Activated CD8-positive, alpha-beta memory T cell treated with anti-CD3 and anti-CD28 coated beads, Interleukin-2, amount 50 U/mL, for 1 hour (primary cell): ENCODE measurements around the gene POU2F3.

Experiments used
- DNase-seq: peaks from one replicate; pipeline ENCODE4 v3.0.0-alpha.2; 2020; ENCODE audit errors: extremely low read depth

The POU2F3 gene

DNA sequence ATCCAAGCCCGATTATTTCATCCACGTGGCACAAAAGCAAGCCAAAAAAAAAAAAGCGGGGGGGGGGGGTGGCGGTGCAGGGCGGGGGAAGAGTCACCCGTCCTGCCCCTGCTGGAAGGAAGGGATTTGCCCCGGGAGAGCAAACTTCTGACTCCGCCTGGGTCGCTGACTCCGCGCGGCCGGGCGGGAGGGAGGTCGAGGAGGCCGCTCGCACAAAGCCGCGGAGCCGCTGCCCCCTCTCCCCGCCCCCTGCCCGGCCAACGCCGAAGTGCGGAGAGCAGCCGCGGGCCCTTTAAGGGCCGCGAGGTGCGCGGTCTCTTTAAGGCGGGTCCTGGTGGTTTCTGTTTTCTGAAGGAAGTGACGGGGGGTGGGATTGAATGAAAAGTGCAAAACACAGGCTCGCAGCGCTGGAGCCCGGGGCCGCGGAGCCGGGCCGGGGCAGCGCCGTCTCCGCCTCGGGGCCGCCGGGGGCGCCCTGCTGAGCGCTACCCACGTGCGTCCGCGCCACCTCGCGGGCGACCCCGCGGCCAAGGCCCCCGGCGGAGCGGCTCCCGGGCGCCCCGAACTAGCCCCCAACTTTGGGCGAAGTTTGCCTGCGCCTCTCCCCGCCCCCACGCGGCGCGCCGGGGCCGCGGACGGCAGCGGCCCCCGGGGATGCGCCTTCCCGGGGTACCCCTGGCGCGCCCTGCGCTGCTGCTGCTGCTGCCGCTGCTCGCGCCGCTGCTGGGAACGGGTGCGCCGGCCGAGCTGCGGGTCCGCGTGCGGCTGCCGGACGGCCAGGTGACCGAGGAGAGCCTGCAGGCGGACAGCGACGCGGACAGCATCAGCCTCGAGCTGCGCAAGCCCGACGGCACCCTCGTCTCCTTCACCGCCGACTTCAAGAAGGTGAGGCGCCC, 29.1 kb upstream of the POU2F3 start, which contains the start of gene OAF:
TSS of gene OAF (plus strand) at position 407 of the 896 bp plus-strand sequence. CDS start at position 655, 248 bp downstream.
- no peak for DNase-seq

DNA sequence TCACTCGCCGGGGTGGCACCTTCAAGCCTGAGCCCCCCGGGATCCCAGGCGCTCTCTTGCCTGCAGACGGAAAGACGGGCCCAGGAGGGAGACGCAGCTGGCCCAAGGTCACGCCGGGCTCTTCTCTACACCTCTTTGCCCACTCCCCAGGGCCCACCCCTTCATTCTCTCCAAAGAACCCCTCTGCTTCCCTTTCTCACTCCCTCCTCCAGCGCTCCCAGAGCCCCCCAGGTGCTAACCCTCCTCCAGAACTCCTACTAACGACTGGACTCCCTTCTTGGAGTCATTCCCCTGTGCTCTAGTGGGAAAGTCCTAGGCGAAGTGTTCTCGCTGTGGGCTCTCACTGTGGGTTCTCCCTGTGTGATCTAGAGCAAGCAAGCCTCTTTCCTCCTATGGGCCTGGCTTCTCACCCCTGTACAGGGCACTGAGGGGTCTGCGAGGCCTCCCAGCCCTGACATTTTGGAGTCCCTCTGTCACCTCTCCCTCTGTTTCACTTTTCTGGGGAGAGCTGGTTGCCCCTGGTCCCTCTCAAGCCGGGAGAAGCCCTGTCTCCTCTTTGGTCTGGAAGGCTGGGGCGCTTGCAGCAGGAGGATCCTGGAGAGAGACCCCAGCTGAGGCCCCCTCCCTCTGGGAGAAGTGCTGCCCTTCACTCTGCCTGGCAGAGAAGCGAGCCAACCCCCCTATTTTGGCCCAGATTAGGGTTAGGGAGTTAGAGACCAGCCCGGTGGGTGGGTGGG, 28.2 kb upstream of the POU2F3 start:
- DNase-seq, result no peak

DNA sequence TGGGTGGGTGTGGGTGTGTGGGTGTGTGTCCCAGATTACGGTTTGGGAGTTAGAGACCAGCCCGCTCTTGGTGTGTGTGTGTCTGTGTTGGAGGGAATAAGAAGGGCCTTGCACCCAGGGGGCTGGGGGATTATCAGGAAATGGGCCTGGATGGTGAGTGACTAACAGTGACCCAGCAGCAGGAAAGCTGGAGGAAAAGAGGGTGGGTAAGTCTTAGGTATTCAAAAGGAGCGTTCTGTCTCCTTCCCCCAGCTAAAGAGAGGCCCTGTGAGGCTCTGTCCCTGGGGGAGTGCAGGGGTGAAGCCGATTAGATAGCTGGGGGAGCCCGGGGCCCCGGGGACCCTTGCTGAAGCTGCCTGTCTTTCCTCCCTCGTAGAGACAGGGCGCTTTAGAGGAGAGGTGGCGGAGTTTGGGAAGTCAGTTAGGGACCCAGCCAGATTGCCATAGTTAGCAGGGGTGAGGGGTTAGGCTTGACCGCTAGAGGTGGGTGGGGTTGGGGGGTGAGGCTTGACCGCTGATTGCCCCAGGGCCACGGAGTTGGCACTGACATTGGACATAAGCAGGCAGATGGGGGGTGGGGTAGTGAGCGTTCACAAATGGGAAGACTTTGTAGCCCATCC, 27.6 kb upstream of the POU2F3 start:
- DNase-seq, result no peak

DNA sequence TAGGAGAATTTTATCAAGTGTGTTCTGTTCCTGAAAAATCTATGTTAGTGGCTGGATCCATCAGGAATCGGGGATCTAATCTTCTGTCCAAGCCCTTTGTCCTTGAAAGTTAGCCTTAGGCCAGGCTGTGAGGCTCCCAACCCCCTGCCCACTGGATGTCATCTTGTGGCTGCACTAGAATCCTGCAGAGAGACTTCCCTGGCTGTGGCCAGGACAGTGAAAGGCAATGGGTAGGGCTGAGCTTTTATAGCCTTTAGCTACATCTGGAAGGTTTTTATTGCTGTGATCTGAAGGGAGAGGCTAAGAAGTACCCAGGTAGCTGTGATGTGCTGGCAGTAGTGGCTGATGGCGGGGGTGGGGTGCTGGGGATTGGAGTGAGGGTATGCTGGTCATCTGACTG, 27.0 kb upstream of the POU2F3 start:
- no peak for DNase-seq

DNA sequence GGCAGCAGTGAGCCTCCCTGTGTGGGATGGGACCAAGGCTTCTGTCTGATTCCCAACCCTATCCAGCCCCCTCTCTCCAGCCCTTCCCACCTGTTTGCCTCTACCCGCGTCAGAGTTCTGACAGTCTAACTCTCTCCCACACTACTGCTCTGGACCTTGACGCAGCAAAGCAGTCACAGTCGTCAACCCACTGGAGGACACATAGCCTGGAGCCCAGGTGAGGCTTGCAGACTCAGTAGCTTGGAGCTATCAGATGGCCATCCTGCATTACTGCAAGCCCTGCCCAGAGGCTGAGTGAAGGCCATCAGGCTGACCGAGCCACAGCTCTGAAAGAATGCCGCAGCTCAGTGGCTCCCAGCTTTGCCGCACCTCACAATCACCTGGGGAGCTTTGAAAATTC, 25.4 kb upstream of the POU2F3 start:
- DNase-seq, result no peak

DNA sequence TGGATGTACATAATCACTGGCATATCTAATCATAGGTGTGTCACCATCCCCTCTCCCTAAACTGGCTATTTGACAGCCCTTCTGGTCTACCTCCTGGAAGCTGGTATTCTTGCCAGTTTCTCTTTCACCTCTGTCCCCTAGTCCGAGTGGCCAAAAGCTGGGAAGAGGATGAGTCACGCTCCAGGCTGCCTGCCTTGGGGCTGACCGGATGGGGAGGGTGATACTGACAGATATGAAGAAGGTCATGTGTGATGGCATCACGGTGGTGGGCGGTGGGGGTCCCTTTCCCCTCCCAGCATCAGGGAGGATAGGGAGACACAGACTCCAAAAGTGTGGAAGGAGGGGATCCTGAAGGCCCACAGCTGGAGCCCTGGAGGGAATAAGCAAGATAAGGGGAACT, 24.3 kb upstream of the POU2F3 start:
- no peak for DNase-seq

DNA sequence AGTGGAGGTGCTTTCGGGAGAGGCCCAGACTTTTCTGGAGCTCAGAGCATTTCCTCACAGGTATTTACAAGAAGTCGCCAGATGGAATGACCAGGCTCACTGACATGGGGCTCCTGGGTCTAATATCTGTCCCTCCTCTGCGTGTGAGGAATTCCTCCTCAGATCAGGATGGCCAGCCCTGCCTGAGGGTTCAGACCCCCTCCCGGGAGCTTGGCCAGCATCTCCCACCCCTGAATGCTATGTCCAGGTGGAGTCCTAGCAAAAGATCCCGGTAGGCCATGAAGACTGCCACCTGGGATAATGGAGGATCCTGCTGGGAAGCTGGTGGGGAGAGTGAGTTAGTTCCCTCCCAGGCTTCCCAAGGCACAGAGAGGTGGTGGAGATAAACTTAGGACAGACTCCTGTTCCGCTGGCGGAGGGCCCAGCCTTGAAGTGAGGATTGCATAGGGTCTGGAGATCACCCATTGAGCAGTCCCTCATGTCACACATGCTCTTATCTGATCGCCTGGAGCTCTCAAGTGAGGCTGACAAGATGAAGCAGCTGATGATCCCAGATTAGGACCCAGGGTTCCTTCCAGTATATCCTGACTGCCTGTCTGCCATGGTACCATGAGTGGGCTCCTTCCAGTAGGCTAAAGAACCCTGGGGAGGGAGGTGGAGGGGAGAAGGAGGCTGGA, 23.4 kb upstream of the POU2F3 start:
- DNase-seq, result no peak

DNA sequence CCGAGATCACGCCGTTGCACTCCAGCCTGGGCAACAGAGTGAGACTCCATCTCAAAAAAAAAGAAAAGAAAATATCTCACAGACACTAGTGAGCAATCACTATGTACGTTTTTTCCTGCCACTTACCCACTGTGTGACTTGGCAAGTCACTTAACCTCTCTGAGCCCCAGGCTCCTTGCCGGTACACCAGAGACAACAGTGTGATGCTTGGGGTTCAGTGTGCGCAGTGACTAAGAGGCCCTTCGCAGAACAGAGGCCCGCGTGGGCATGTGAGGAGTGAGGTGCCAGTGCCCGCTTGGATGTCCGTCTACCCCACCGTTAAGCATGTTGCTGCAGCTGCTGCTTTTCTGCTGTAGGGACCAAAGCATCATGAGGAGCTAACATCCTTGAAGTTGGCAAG, 22.4 kb upstream of the POU2F3 start:
- no peak for DNase-seq

DNA sequence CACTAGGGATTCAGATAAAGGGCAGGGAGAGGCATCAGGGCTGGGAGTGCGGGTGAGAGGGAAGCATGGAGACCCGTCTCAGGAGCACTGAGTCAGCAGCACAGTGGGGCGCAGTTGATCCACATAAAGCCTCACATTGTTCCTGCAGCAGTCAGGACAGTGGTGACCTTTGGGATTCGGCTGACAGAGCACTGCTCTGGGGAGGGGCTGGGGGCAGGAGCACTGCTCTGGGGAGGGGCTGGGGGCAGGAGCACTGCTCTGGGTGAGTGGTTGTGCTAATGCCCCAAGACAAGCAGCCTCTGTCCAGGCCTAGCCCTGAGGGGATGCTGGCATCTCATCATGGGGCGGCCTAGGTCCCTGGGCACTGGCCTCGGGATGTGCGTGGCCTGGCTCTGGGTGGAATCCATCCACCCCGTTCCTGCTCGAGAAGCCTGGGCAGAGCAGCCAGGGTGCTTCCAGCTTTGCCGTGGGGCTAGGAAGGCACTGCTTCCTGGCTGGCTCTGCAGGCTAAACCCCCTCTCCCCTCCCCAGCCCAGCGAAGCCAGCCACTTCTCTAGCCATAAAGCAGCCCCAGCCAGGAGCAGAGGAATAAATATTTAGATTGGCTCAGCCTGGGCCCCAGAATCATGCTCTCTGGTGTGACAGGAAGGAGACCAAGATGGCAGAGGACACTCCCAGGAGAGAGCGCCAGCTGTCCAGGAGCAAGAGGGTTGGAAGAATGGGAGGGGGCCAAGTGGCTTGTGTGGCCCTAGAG, 21.8 kb upstream of the POU2F3 start:
- DNase-seq, result no peak

DNA sequence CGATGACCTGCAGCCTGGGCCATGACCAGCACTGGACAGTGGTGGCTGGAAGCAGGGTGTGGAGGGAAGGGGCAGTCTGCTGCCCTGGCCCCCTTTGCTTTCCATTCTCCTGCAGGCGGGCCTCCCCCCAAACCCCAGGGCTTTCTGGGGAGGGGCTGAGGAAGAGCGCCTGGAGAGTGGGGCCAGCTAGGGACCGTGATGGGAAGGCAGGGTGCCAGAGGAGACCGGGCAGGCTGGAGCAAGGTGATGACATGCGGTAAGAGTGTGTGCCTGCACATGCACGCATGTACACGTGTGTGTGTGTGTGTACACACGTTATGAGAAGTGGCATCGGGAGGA, 21.3 kb upstream of the POU2F3 start:
- no peak for DNase-seq

DNA sequence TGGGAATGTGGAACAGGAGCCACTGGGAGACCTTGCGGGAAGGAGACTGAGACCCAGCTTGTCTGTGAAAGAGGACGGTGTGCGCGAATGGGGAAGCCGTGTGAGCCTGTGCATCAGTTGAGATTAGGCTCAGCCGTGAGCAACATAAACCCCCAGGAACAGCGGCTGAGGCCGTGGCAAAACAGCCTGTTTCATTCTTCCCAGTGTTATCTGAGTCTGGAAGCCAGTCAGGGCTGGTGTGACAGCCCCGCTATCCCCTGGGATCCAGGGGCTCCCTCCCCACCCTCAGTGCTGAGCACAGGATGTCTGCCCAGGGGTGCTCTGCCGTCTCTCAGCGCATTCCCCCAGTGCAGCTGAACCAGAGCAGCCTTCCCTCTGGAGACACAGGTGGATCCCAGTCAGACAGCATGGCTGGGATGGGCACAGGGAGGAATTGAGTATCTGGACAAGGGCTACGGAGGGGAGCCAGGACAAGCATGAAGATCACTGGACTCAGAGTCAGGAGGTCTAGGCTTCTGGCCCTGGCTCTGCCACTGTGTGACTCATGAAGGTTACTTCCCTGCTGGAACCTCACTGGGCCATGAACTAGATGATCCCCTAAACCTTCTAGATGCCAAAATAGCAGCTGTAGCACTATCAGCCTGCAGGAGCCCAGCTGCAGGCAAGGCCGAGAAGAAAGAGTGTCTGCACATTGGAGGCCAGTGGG, 20.6 kb upstream of the POU2F3 start:
- DNase-seq, result no peak

DNA sequence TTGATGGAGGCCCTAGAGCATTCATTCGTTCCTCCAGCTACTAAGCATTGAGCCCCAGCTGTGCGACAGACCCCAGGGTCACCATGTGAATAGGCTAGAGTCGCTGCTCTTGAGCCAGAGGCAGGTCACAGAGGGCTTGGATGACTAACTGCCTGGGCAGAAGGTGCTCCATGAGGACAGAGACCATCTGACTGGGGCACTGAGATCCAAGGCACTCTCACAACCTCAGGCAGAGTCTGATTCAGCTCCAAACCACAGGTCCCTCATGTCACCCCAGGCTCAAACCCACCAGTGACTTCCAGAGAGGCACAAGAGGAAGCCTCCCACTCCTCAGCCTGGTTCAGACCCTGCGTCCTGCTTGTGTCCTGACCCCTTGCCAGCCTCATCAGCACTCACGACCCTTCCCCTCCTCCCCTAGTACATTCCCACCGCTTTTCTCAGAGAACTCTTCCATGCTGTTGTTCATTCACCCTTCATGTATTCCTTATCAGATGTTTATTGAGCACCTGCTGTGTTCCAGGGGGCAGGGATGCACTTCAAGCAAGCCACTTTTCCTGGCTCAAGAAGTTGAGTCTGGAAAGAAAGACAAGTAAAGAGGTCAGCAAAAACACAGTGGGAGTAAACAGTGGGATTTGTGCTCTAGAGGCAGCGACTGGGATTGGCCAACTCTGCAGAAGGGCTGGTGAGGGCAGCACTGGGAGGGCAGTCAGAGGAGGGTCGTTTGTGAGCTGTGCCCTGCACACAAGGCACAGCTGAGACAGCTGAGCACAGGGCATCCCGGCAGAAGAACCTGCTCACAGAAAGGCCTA, 19.8 kb upstream of the POU2F3 start:
- no peak for DNase-seq

DNA sequence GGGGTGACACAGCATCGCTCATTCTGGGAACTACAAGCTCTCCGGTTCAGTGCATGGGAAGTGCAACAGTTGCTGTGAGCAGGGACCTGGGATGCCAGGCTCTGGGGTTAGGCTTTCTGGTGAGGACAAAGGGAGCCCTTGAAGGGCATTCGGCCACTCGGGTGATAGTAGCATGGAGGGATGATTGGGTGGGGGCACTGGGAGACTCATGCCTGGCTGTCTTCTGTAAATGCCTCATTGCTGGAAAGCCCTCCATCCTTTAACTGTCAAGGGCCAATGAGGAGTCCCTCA, 19.2 kb upstream of the POU2F3 start:
- no peak for DNase-seq

DNA sequence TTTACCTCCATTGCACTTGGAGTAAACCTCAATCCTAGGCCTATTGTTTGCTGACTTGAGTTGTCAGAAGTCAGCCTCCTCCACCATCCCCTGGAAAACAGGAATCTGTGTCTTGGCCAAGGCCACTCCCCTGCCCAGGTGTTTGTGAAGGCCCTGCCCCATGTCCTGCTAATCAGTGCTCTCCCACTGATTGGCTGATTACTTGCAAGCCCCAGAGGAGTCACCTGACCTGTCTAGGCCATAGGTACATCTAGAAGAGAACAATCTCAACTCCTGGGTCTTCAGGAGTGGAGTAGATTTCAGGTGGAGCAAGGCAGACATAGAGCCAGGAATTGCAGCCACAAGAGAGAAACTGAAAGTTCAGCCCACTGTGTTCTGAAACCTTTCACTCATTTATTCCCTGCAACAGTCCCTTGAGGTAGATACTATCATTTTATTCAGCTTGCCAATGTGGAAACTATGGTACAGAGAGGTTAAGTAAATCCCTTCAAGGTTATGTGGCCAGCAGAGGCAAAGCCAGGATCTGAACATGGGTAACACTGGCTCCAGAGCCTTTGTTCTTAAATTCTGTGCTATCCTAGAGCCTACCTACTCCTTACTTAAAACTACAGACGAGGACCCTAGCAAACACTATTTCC, 18.7 kb upstream of the POU2F3 start:
- DNase-seq, result no peak

DNA sequence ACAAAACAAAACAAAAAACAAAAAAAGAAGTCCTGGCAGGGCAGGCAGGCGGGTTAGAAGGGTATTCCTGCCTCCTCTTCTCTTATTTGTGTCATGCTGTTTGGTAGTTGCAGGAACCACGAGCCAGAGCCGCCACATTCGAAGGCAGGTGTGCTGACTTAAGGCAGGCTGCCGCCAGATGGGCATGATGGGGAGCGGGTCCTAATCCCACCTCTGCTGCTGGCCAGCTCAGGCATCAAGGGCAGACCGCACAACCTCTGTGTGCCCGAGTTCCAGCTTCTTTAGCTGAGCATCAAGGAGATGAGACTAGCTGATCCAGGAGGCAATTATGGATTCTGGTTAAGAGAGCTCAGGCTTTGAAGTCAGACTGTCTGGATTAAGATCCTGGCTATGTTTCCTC, 17.0 kb upstream of the POU2F3 start:
- DNase-seq, result no peak

DNA sequence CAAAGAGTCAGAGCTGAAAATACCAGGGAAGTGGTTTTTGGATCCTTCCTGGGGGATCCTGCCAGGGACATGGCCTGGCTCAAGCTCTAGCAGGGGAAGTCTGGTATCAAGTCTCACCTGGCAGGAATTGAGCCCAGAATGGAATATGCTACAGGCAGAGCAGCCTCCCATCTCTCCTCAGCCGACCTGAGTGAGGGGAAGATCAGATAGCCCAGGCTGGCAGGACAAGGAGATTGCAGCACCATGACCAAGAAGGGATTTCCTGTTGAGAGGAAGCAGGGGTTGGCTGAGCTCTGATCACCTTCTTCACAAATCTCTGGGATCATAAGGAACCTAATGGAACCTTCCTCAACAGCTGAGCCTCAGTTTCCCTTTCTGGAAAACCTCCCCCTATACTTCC, 16.1 kb upstream of the POU2F3 start:
- no peak for DNase-seq

DNA sequence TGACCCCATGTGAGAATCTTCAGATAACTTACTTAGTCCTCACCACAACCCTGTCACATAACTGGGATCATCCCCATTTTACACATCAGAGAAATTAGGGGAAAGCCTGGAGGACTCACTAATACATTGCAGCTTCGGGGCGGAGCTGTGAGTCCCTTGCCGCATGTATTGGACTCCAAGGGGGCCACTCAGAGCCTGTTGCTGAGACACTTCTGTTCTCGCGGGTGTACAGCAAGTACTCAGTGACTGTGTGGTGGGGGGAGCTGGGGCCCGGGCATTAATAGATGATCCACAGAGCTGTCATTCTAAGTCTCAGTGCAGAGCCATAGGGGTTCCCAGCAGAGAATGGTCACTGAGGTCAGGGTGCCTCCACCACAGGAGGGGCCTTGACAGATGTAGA, 15.6 kb upstream of the POU2F3 start:
- DNase-seq, result no peak

DNA sequence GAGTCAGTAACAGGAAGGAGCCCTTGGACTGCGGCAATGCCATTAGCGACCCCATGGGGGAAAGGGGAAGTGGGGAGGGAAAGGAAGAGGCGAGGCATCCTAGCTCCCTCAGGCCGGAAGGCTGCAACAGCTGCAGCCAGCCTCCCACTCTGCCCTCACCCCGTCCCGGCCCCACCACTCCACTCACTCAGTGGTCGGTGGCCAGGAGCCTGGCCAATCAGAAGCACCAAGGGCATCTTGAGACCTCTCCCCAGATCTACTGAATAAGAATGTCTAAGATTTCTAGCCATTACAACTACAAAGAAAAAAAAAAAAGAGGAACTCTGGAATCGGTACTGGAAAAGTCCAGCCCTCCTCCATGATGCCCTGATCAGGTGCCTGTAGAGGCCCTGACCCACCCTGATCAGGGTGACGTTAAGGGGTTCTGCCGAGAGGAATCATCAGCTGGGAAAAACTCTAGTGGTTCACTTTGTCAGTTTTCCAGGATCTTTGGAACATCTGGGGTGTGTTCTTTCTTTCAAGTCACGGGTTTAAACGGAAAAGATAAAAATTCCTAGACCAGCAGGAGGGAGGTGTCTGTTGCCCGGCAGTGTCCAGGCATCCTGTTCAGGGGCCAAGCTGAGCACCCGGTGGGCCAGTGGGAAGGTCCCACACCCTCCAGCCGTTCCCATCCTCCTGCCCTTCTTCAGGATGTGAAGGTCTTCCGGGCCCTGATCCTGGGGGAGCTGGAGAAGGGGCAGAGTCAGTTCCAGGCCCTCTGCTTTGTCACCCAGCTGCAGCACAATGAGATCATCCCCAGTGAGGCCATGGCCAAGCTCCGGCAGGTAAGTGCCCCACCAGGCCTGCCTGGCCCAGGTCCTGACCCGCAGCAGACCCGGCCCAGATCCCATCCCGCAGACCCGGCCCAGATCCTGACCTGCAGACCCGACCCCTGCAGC, 14.7 kb upstream of the POU2F3 start:
- DNase-seq, result no peak

DNA sequence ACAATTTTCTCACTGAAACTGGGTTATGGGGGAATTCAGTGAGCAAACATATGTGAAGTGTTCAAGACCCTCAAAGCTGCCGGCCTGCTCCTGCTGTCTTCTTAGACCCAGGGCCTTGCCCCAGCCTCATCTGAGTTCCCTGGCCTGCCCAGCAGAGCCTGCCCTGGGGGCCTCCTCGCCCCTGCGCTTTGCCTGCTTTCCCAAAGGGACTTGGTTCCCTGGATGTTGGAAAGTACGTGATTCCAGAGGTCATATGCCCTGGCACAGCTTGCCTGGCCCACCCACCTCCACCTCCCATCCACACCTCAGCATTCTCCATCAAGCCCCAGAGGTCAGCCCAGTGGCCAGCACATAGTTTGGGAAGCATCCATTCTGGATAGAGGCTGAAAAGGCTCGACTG, 13.7 kb upstream of the POU2F3 start:
- DNase-seq, result no peak
